K562 (cell line): ENCODE results near the gene GGT6. TPM values are rescaled to one million over a fixed set of nuclear protein-coding genes. Genes with fewer than 3 reads are reported as not detected.

ENCODE experiments used
- ATAC-seq: fragments of 200-7000 bp; cut with Tn5 transposase; 3 replicates; pipeline ENCODE4 v1.9.1; 2020; ENCODE audit warnings: moderate library complexity
- Bru-seq: library from RNA; stranded (reverse); fragments of 400-500 nt; gene quantifications from one replicate; lab custom pipeline; 2021; lab: Mats Ljungman, UMichigan
- BruChase-seq, 2 experiments: library from RNA; stranded (reverse); fragments of 400-500 nt; gene quantifications; one replicate each; lab custom pipeline; 2021; lab: Mats Ljungman, UMichigan
- BruUV-seq: library from RNA; stranded (reverse); fragments of 400-500 nt; replicated peaks from 2 replicates; lab custom pipeline; 2021; lab: Mats Ljungman, UMichigan
- CTCF ChIA-PET: fragments of 300-600 bp; formaldehyde crosslinking; extraction: SDS; loops from one replicate; lab custom pipeline; 2021; ENCODE audit warnings: low intra/inter-chr PET ratio; lab: Yijun Ruan, JAX
- POLR2A ChIA-PET: fragments of 300-600, 350-650 bp; sonication (Branson Sonifier 250); formaldehyde crosslinking; extraction: SDS; loops from one replicate; lab custom pipeline; 2021; ENCODE audit warnings: antibody characterized with exemption, inconsistent platforms; lab: Yijun Ruan, JAX
- DNase-seq, 4 experiments: peaks; one replicate each; pipeline versions ENCODE4 v3.0.0 to v3.0.0-alpha.2; 2011 to 2018; ENCODE audit warnings: low spot score in 3 of 4, mixed read lengths in 3 of 4; ENCODE audit errors: extremely low read depth in 1 of 4
- FAIRE-seq: peaks from 2 replicates; lab custom pipeline; 2011; peaks lifted over from hg19 to GRCh38; lab: Jason Lieb, UNC
- H2AFZ ChIP-seq: 2 replicates; pipeline ENCODE4 v1.6.0; 2011; ENCODE audit warnings: low read depth, low read length, control low read depth, inconsistent platforms
- H3K27ac ChIP-seq: fragments of 200-600 bp; 3 replicates; pipeline ENCODE4 v1.8.0; 2011; ENCODE audit warnings: low read depth, mild to moderate bottlenecking, control low read depth, inconsistent platforms, low read length, moderate library complexity, mixed read lengths; ENCODE audit errors: extremely low read depth
- H3K27me3 ChIP-seq, 2 experiments: fragments of 300-600 bp in 1 of 2; 2 replicates in 1 of 2; 3 replicates in 1 of 2; pipeline versions ENCODE4 v1.6.0 to v1.8.0; 2011; ENCODE audit warnings: inconsistent platforms in 2 of 2, low read length in 2 of 2, mild to moderate bottlenecking in 1 of 2, mixed read lengths in 1 of 2, moderate library complexity in 1 of 2; ENCODE audit not compliant: control insufficient read depth in 2 of 2, insufficient read depth in 2 of 2
- H3K36me3 ChIP-seq: fragments of 300-600 bp; 3 replicates; pipeline ENCODE4 v1.8.0; 2011; ENCODE audit warnings: mild to moderate bottlenecking, low read length, inconsistent platforms; ENCODE audit not compliant: control insufficient read depth, insufficient read depth
- H3K4me1 ChIP-seq, 2 experiments: fragments of 200-600 bp in 1 of 2; replicated peaks in 1 of 2; 2 replicates in 1 of 2; 3 replicates in 1 of 2; pipeline versions ENCODE4 v1.5.1 to v1.8.0; 2011; ENCODE audit warnings: inconsistent platforms in 2 of 2, low read length in 2 of 2, mild to moderate bottlenecking in 1 of 2, mixed read lengths in 1 of 2, moderate library complexity in 1 of 2; ENCODE audit not compliant: control insufficient read depth in 2 of 2, insufficient read depth in 2 of 2
- H3K4me2 ChIP-seq: 2 replicates; pipeline ENCODE4 v1.6.1; 2011; ENCODE audit warnings: low read length, control low read depth, inconsistent platforms, mixed read lengths; ENCODE audit not compliant: insufficient read depth
- H3K4me3 ChIP-seq: fragments of 200-600 bp; sonication (generic), shearing (Covaris generic); 2 replicates; pipeline ENCODE4 v1.5.1; 2016; ENCODE audit warnings: control low read depth, inconsistent platforms
- H3K79me2 ChIP-seq: fragments of 200-600 bp; 3 replicates; pipeline ENCODE4 v1.8.0; 2011; ENCODE audit warnings: low read length, inconsistent platforms; ENCODE audit not compliant: control insufficient read depth, insufficient read depth
- H3K9ac ChIP-seq, 2 experiments: 2 replicates each; pipeline versions ENCODE4 v1.6.0 to v1.6.1; 2011; ENCODE audit warnings: low read depth in 2 of 2, low read length in 2 of 2, control low read depth in 1 of 2, inconsistent platforms in 1 of 2, mild to moderate bottlenecking in 1 of 2, mixed read lengths in 1 of 2; ENCODE audit not compliant: insufficient read depth in 1 of 2
- H3K9me1 ChIP-seq: one replicate; pipeline ENCODE4 v1.6.0; 2011; ENCODE audit warnings: inconsistent platforms, mild to moderate bottlenecking, low read length, moderate library complexity; ENCODE audit not compliant: control insufficient read depth, insufficient read depth
- H3K9me3 ChIP-seq: replicated peaks from 2 replicates; pipeline ENCODE4 v1.5.1; 2011; ENCODE audit warnings: low read depth, low read length, inconsistent platforms; ENCODE audit not compliant: control insufficient read depth, insufficient read depth
- H4K20me1 ChIP-seq: replicated peaks from 2 replicates; pipeline ENCODE4 v1.6.1; 2011; ENCODE audit warnings: low read length, inconsistent platforms, mixed read lengths; ENCODE audit not compliant: control insufficient read depth, insufficient read depth
- CSDE1 ChIP-seq, 2 experiments: fragments of 450-650 bp; IDR thresholded peaks; 2 replicates each; pipeline ENCODE4 v1.6.1; 2016; ENCODE audit warnings: mild to moderate bottlenecking in 1 of 2
- GABPA ChIP-seq: fragments of 200-800 bp; sonication (Bioruptor generic); conservative IDR thresholded peaks from 2 replicates; pipeline ENCODE4 v1.6.1; 2016; ENCODE audit warnings: low read depth, missing genetic modification characterization, missing compliant biosample characterization
- GATAD2A ChIP-seq: fragments of 450-650 bp; IDR thresholded peaks from 2 replicates; pipeline ENCODE4 v1.6.1; 2017
- ZBED1 ChIP-seq: IDR thresholded peaks from 2 replicates; pipeline ENCODE4 v1.6.1; 2014
- ZZZ3 ChIP-seq: fragments of 450-650 bp; IDR thresholded peaks from 2 replicates; pipeline ENCODE4 v1.6.1; 2016; ENCODE audit warnings: antibody characterized with exemption, mild to moderate bottlenecking, moderate library complexity
- WGBS: fragments of 100-300 bp; shearing (Covaris generic); methylation state at CpG from one replicate; pipeline ENCODE4 v1.1.6; 2016; ENCODE audit warnings: low coverage, mixed read lengths; ENCODE audit not compliant: insufficient coverage; ENCODE audit errors: missing lambda C conversion rate; 5-methylcytosine and 5-hydroxymethylcytosine counted together
- in situ Hi-C: fragments of 300-500 bp; cut with MboI; formaldehyde crosslinking; loops from 4 replicates; pipeline ENCODE4 v1.15.0; 2018; ENCODE audit warnings: inconsistent platforms, mixed read lengths
- intact Hi-C: fragments of 100-400 bp; cut with micrococcal nuclease; formaldehyde crosslinking; loops from 2 replicates; pipeline ENCODE4 v1.14.2; 2022
- long read RNA-seq, 3 experiments: library from polyadenylated mRNA in 2 of 3; library from RNA in 1 of 3; unstranded in 2 of 3; stranded (forward) in 1 of 3; transcript quantifications; one replicate each; pipeline ENCODE4 v2.0.0, GENCODE V29; 2019 to 2022
- polyA minus RNA-seq, 3 experiments: library from RNA; depleted of rRNA, polyadenylated mRNA; stranded (reverse); fragments of >200 nt; gene quantifications; 2 replicates each; pipeline ENCODE4 v1.2.3, GENCODE V29; 2011
- polyA plus RNA-seq, 8 experiments: library from polyadenylated mRNA; depleted of rRNA in 4 of 8; stranded (reverse) in 5 of 8; unstranded in 3 of 8; fragments of >200 nt; fragmentation: Nextera tagmentation in 2 of 8; fragmentation: Illumina TruSeq in 1 of 8; extraction: Ambion mirVana in 2 of 8; extraction: Trizol in 1 of 8; gene quantifications; 2 replicates each; pipeline versions ENCODE4 v1.2.1 to v1.2.3, GENCODE V29; 2011 to 2014; ENCODE audit warnings: inconsistent platforms in 1 of 8, missing spikeins in 1 of 8
- total RNA-seq, 7 experiments: library from RNA; depleted of rRNA in 6 of 7; stranded (reverse); fragments of >200 nt in 6 of 7; fragmentation: Illumina TruSeq in 2 of 7; extraction: Trizol in 2 of 7; gene quantifications; 2 replicates each; pipeline versions ENCODE4 v1.2.1 to v1.2.3, GENCODE V29; 2011 to 2021; ENCODE audit warnings: low replicate concordance in 1 of 7

GGT6 gene
- not detected in 2 replicates for total RNA-seq (2011; cell fraction: chromatin; rRNA removed; ENCODE audit: low replicate concordance)
- total RNA-seq (2011; cell fraction: nucleolus; rRNA removed): not detected in 2 replicates
- not detected in 2 replicates for total RNA-seq (2011; cell fraction: nucleoplasm; rRNA removed)
- total RNA-seq (2014; rRNA removed) (not detected in 2 replicates), total RNA-seq (2014; rRNA removed; fragmentation: Illumina TruSeq; extraction: Trizol) (not detected in 2 replicates), total RNA-seq (2015; rRNA removed; fragmentation: Illumina TruSeq; extraction: Trizol) (not detected in 2 replicates), total RNA-seq (2021) (0.09 TPM in 1 of 2 replicates, not detected in the other), polyA plus RNA-seq (2011; rRNA removed) (not detected in 2 replicates), polyA plus RNA-seq (2014; fragmentation: Illumina TruSeq; extraction: Trizol) (not detected in 2 replicates), polyA plus RNA-seq (2014; fragmentation: Nextera tagmentation; extraction: Ambion mirVana) (not detected), polyA plus RNA-seq (2014; rRNA removed) (0.42 TPM in 1 of 2 replicates, not detected in the other), polyA minus RNA-seq (2011; rRNA and poly(A)+ RNA removed) (not detected in 2 replicates), Bru-seq, nascent RNA (not detected), BruChase-seq, experiment 1, labeled RNA remaining after a 2-hour chase (not detected), BruChase-seq, experiment 2, labeled RNA remaining after a 6-hour chase (not detected)
- not detected in 2 replicates for polyA plus RNA-seq (2011; cell fraction: cytosol; rRNA removed)
- not detected in 2 replicates for polyA plus RNA-seq (2011; cell fraction: nucleus; rRNA removed)
- polyA plus RNA-seq (2012): not detected in 2 replicates
- not detected in 2 replicates for polyA minus RNA-seq (2011; cell fraction: cytosol; rRNA and poly(A)+ RNA removed)
- polyA minus RNA-seq (2011; cell fraction: nucleus; rRNA and poly(A)+ RNA removed): not detected in 2 replicates
- long read RNA-seq, experiment 1, partial matches to known transcripts: 0 of 1 reads
- long read RNA-seq, experiment 1, other reads (novel, unspliced or antisense): 0 of 1 reads
- long read RNA-seq, experiment 2: 0 reads
- long read RNA-seq, experiment 3: 0 reads

- POLR2A ChIA-PET: no interaction called here
- WGBS: 47% methylated on average over 8 of the region's 12 CpGs
- H3K9ac ChIP-seq: no peak within 1 kb of the TSS
These were observed at the start of gene GGT6 for GRCh38 chr17:4560421-4560820. Gene GGT6, minus strand, starts transcription at chr17:4560577. Its CDS starts 56 bp downstream, at chr17:4560521.

More at GRCh38 chr17:4560421-4560820, at the start of gene GGT6:
- no peaks in the 10 kb centered on the region for H3K9me3 ChIP-seq
- TF ChIP-seq ZZZ3 (no peak), CSDE1 (IDR thresholded peaks at IDR 0.05) (no peak), ZBED1 (no peak), GATAD2A (no peak), GABPA (tag) (no peak)
- BruUV-seq: no TSS peak
- DNase-seq (no peak), ATAC-seq (no peak), FAIRE-seq (no peak)
- intact Hi-C loops: loop anchor here (10.0 kb wide), 1 partner anchor 144 kb away; the partner anchor contains the start of gene PELP1
- H3K4me3 ChIP-seq: no peak within 1 kb of the TSS
- no peak within 1 kb of the TSS for H2AFZ ChIP-seq
- H3K36me3 ChIP-seq: no peaks in the 10 kb centered on the region
- no peak within 1 kb of the TSS for H3K4me2 ChIP-seq
- H3K4me1 ChIP-seq: peaks cover 3 to 12% of the 10 kb centered on the region in 2 experiments; a peak in 4 of 5 replicates
- H3K27ac ChIP-seq: no peak within 1 kb of the TSS
- no peaks in the 10 kb centered on the region for H3K27me3 ChIP-seq
- in situ Hi-C loops: no loop called here
- H3K79me2 ChIP-seq: peaks cover 3% of the 10 kb centered on the region; the same call in 1 of the 3 replicates
- CTCF ChIA-PET: no interaction called here
- no peaks in the 10 kb centered on the region for H4K20me1 ChIP-seq
- H3K9me1 ChIP-seq: no peaks in the 10 kb centered on the region
